Caco-2 (cell line): ENCODE results near the gene PAPPA2. TPM values are rescaled to one million over a fixed set of nuclear protein-coding genes. Genes with fewer than 3 reads are reported as not detected.

Source experiments
- BruUV-seq: library from RNA; stranded (reverse); fragments of 400-500 nt; replicated peaks from 2 replicates; lab custom pipeline; 2021; lab: Mats Ljungman, UMichigan
- CTCF ChIA-PET: fragments of 300-600 bp; sonication (Branson Sonifier 250); formaldehyde crosslinking; loops from one replicate; lab custom pipeline; 2022; ENCODE audit warnings: antibody characterized with exemption; lab: Charles Lee
- POLR2A ChIA-PET: fragments of 300-600 bp; sonication (Branson Sonifier 250); formaldehyde crosslinking; loops from one replicate; lab custom pipeline; 2022; ENCODE audit warnings: antibody characterized with exemption; lab: Charles Lee
- DNase-seq, 2 experiments: peaks; one replicate each; pipeline versions ENCODE4 v3.0.0 to v3.0.0-alpha.2; 2020 to 2022
- H3K27me3 ChIP-seq: replicated peaks from 2 replicates; pipeline ENCODE4 v1.6.0; 2011; ENCODE audit warnings: low read length; ENCODE audit not compliant: control insufficient read depth, insufficient read depth
- H3K36me3 ChIP-seq: 2 replicates; pipeline ENCODE4 v1.5.1; 2011; ENCODE audit warnings: low read length; ENCODE audit not compliant: control insufficient read depth, insufficient read depth
- H3K4me1 ChIP-seq: fragments of 250-450 bp; sonication (Bioruptor Pico); 2 replicates; pipeline ENCODE4 v1.5.1; 2020; ENCODE audit warnings: mild to moderate bottlenecking
- H3K4me3 ChIP-seq: 2 replicates; pipeline ENCODE4 v1.5.1; 2011; ENCODE audit warnings: low read depth, mild to moderate bottlenecking, control low read depth, low read length
- H3K9me3 ChIP-seq: fragments of 250-450 bp; sonication (Bioruptor Pico); 2 replicates; pipeline ENCODE4 v1.5.1; 2020; ENCODE audit warnings: mild to moderate bottlenecking, moderate library complexity
- H3K27ac Mint-ChIP-seq: one replicate; pipeline ENCODE4 v1.8.0; 2022; ENCODE audit warnings: mixed read lengths; ENCODE audit not compliant: unreplicated experiment
- H3K27me3 Mint-ChIP-seq: one replicate; pipeline ENCODE4 v1.8.0; 2022; ENCODE audit warnings: mixed read lengths; ENCODE audit not compliant: insufficient read depth, unreplicated experiment
- H3K36me3 Mint-ChIP-seq: one replicate; pipeline ENCODE4 v1.8.0; 2022; ENCODE audit warnings: mild to moderate bottlenecking, mixed read lengths; ENCODE audit not compliant: insufficient read depth, unreplicated experiment
- H3K4me1 Mint-ChIP-seq: one replicate; pipeline ENCODE4 v1.8.0; 2022; ENCODE audit warnings: low read depth, mixed read lengths; ENCODE audit not compliant: unreplicated experiment
- H3K4me3 Mint-ChIP-seq: one replicate; pipeline ENCODE4 v1.8.0; 2022; ENCODE audit warnings: mild to moderate bottlenecking, moderate library complexity, mixed read lengths; ENCODE audit not compliant: unreplicated experiment
- H3K9me3 Mint-ChIP-seq: one replicate; pipeline ENCODE4 v1.8.0; 2022; ENCODE audit warnings: mixed read lengths; ENCODE audit not compliant: unreplicated experiment
- CTCF ChIP-seq, 2 experiments: fragments of 200-600 bp in 1 of 2; IDR thresholded peaks; 1 replicate in 1 of 2; 2 replicates in 1 of 2; pipeline versions ENCODE4 v1.5.1 to v1.8.0; 2011 to 2022; ENCODE audit warnings: antibody characterized with exemption in 1 of 2, control low read depth in 1 of 2, inconsistent platforms in 1 of 2, low read depth in 1 of 2, low read length in 1 of 2, mild to moderate bottlenecking in 1 of 2, moderate library complexity in 1 of 2; ENCODE audit not compliant: insufficient read depth in 1 of 2, severe bottlenecking in 1 of 2, unreplicated experiment in 1 of 2
- intact Hi-C: fragments of 100-400 bp; cut with micrococcal nuclease; formaldehyde crosslinking; loops from one replicate; pipeline ENCODE4 v1.10.0; 2022; ENCODE audit not compliant: unreplicated experiment
- total RNA-seq: library from RNA; stranded (reverse); gene quantifications from 2 replicates; pipeline ENCODE4 v1.2.3, GENCODE V29; 2022

Gene PAPPA2
- total RNA-seq, 1 experiment from 2014 or later: 0.18 TPM

GRCh38 chr1:176460544-176461336 is 2.2 kb upstream of the PAPPA2 start:
- H3K36me3 ChIP-seq: no peaks in the 10 kb centered on the region
- ChIA-PET CTCF (no interaction called here), POLR2A (no interaction called here)
- Mint-ChIP-seq H3K27me3 (peaks cover 3% of the 10 kb centered on the region), H3K4me1 (no peaks in the 10 kb centered on the region), H3K36me3 (no peaks in the 10 kb centered on the region), H3K4me3 (no peak overlapping the region), H3K27ac (no peak overlapping the region), H3K9me3 (no peaks in the 10 kb centered on the region)
- intact Hi-C loops: no loop called here
- no peaks in the 10 kb centered on the region for H3K27me3 ChIP-seq
- H3K9me3 ChIP-seq: no peaks in the 10 kb centered on the region
- BruUV-seq: no TSS peak
- DNase-seq: no peak
- TF ChIP-seq CTCF (IDR thresholded peaks at IDR 0.05; ENCODE audit: insufficient read depth in 1 of 2, low read depth in 1 of 2, low read length in 1 of 2, severe bottlenecking in 1 of 2, unreplicated experiment in 1 of 2): no peak
- no peaks in the 10 kb centered on the region for H3K4me1 ChIP-seq
- H3K4me3 ChIP-seq: no peak overlapping the region

DNA sequence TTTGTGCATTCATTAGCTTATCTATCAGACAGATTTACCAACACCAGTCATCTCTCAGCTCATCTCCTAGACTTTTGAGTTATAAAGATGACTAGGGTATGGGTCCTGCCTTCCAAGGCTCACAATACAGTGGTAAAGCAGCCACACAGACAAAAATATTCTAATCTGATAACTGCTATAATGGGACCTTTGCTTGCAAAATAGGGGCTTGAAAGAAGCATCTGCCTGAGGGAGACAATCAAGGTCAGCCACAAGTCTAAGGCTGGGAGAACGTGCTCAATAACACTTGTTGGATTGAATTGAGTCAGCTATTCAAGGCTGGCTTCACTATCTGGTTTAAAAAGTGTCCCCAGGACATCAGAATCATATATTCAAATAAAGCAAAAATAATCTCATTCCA is 1.4 kb upstream of the PAPPA2 start:
- BruUV-seq: no TSS peak
- intact Hi-C loops: no loop called here
- H3K4me1 ChIP-seq: no peaks in the 10 kb centered on the region
- no peaks in the 10 kb centered on the region for H3K36me3 ChIP-seq
- H3K9me3 Mint-ChIP-seq: no peaks in the 10 kb centered on the region
- no peak overlapping the region for H3K4me3 ChIP-seq
- H3K4me3 Mint-ChIP-seq: no peak overlapping the region
- H3K9me3 ChIP-seq: no peaks in the 10 kb centered on the region
- no peaks in the 10 kb centered on the region for H3K36me3 Mint-ChIP-seq
- ChIA-PET POLR2A (no interaction called here), CTCF (no interaction called here)
- DNase-seq: no peak
- H3K4me1 Mint-ChIP-seq: no peaks in the 10 kb centered on the region
- no peaks in the 10 kb centered on the region for H3K27me3 ChIP-seq
- H3K27ac Mint-ChIP-seq: no peak overlapping the region
- peaks cover 3% of the 10 kb centered on the region for H3K27me3 Mint-ChIP-seq
- no peak for TF ChIP-seq CTCF (IDR thresholded peaks at IDR 0.05; ENCODE audit: insufficient read depth in 1 of 2, low read depth in 1 of 2, low read length in 1 of 2, severe bottlenecking in 1 of 2, unreplicated experiment in 1 of 2)

- Histone ChIP-seq H3K4me3 (no peak overlapping the region), H3K9me3 (no peaks in the 10 kb centered on the region), H3K27me3 (peaks cover 2% of the 10 kb centered on the region; the same call in 1 of the 2 replicates), H3K36me3 (no peaks in the 10 kb centered on the region), H3K4me1 (no peaks in the 10 kb centered on the region)
- Mint-ChIP-seq H3K4me1 (no peaks in the 10 kb centered on the region), H3K36me3 (no peaks in the 10 kb centered on the region), H3K4me3 (no peak overlapping the region), H3K27me3 (peaks cover 6% of the 10 kb centered on the region), H3K9me3 (no peaks in the 10 kb centered on the region), H3K27ac (no peak overlapping the region)
- peak; percentile 36 to 51 for DNase-seq
- BruUV-seq: no TSS peak
- POLR2A ChIA-PET: no interaction called here
- intact Hi-C loops: loop anchor here (1.0 to 5.0 kb wide), 2 partner anchors 91 to 1314 kb away; no protein-coding TSS in a partner anchor
- CTCF ChIA-PET: no interaction called here
- TF ChIP-seq CTCF (IDR thresholded peaks at IDR 0.05; ENCODE audit: insufficient read depth in 1 of 2, low read depth in 1 of 2, low read length in 1 of 2, severe bottlenecking in 1 of 2, unreplicated experiment in 1 of 2): peak; percentile 64 to 83
These were observed 3.5 kb downstream of the PAPPA2 start for GRCh38 chr1:176466514-176466913.
